HTR-8/SVneo (cell line): Measurements from ENCODE around the gene CD46.

ENCODE experiments used
- DNase-seq: peaks from one replicate; pipeline ENCODE4 v3.0.0; 2011; ENCODE audit warnings: low spot score, mixed read lengths; ENCODE audit not compliant: insufficient read length
- FAIRE-seq: peaks from 2 replicates; lab custom pipeline; 2011; peaks lifted over from hg19 to GRCh38; lab: Jason Lieb, UNC

CD46 gene

GRCh38 chr1:207810606-207811295 lies 58.9 kb downstream of the CD46 start:
- FAIRE-seq (no peak), DNase-seq (no peak)

GRCh38 chr1:207811319-207811718 lies 59.5 kb downstream of the CD46 start:
- DNase-seq = no peak
- FAIRE-seq = no peak

GRCh38 chr1:207811920-207812720 lies 60.3 kb downstream of the CD46 start:
- FAIRE-seq (peak; percentile 79), DNase-seq (peak; percentile 61)

GRCh38 chr1:207812778-207813511 lies 61.1 kb downstream of the CD46 start:
- DNase-seq (no peak), FAIRE-seq (no peak)

- FAIRE-seq = peak; percentile 28
These were observed 61.6 kb downstream of the CD46 start for GRCh38 chr1:207813512-207813881.

GRCh38 chr1:207813946-207814345 lies 62.1 kb downstream of the CD46 start:
- no peak for FAIRE-seq

More at GRCh38 chr1:207813512-207813881, 61.6 kb downstream of the CD46 start:
- DNase-seq = no peak

GRCh38 chr1:207814469-207814868 lies 62.6 kb downstream of the CD46 start:
- no peak for DNase-seq
- FAIRE-seq = no peak

More at GRCh38 chr1:207813946-207814345, 62.1 kb downstream of the CD46 start:
- no peak for DNase-seq

GRCh38 chr1:207815466-207815865 lies 63.6 kb downstream of the CD46 start:
- DNase-seq (no peak), FAIRE-seq (no peak)

GRCh38 chr1:207815913-207816291 lies 64.0 kb downstream of the CD46 start:
- FAIRE-seq (no peak), DNase-seq (peak; percentile 54)

- DNase-seq = no peak
- no peak for FAIRE-seq
These were observed 65.3 kb downstream of the CD46 start for GRCh38 chr1:207817166-207817565.

- FAIRE-seq (no peak), DNase-seq (no peak)
These were observed 66.2 kb downstream of the CD46 start for GRCh38 chr1:207817778-207818751.

- FAIRE-seq (no peak), DNase-seq (peak; percentile 75)
These were observed 67.2 kb downstream of the CD46 start for GRCh38 chr1:207818971-207819451.

GRCh38 chr1:207820568-207821463 lies 69.0 kb downstream of the CD46 start:
- no peak for FAIRE-seq
- no peak for DNase-seq

GRCh38 chr1:207821464-207822045 lies 69.7 kb downstream of the CD46 start:
- FAIRE-seq (no peak), DNase-seq (no peak)

GRCh38 chr1:207822124-207822601 lies 70.3 kb downstream of the CD46 start:
- FAIRE-seq = no peak

GRCh38 chr1:207822602-207823451 lies 71.0 kb downstream of the CD46 start:
- DNase-seq = no peak
- no peak for FAIRE-seq

More at GRCh38 chr1:207822124-207822601, 70.3 kb downstream of the CD46 start:
- no peak for DNase-seq

- DNase-seq (no peak), FAIRE-seq (no peak)
These were observed 71.7 kb downstream of the CD46 start for GRCh38 chr1:207823531-207823879.
